EL (cell line): ENCODE results near the gene APOBEC3C.
"Not testable (repeated sequence)": the region's sequence is repeated elsewhere in the genome, so short reads cannot be mapped to it uniquely, and the experiment has no call there.

Source experiments
- DNase-seq: peaks from one replicate; pipeline ENCODE4 v3.0.0-alpha.2; 2016

Gene APOBEC3C

GRCh38 chr22:39066442-39067276, 52.6 kb downstream of the APOBEC3C start:
- not testable (repeated sequence) for DNase-seq

GRCh38 chr22:39068033-39068785, 54.2 kb downstream of the APOBEC3C start:
- no peak for DNase-seq
